PC-9 (cell line): ENCODE measurements around the gene TEDDM1. TPM values are rescaled to one million over a fixed set of nuclear protein-coding genes. Genes with fewer than 3 reads are reported as not detected.
A peak's percentile ranks its signal among the peaks of the same experiment; 100 is the strongest.

Source experiments
- BruUV-seq: library from RNA; stranded (reverse); fragments of 400-500 nt; replicated peaks from 2 replicates; lab custom pipeline; 2021; lab: Mats Ljungman, UMichigan
- CTCF ChIA-PET: fragments of 300-600 bp; sonication (Branson Sonifier 250); formaldehyde crosslinking; loops from one replicate; lab custom pipeline; 2022; ENCODE audit warnings: antibody characterized with exemption; lab: Charles Lee
- POLR2A ChIA-PET: fragments of 300-600 bp; sonication (Branson Sonifier 250); formaldehyde crosslinking; loops from one replicate; lab custom pipeline; 2022; ENCODE audit warnings: antibody characterized with exemption; ENCODE audit not compliant: unreplicated experiment; lab: Charles Lee
- DNase-seq, 2 experiments: peaks; one replicate each; pipeline versions ENCODE4 v3.0.0 to v3.0.0-alpha.2; 2015 to 2022; ENCODE audit warnings: mixed read lengths in 1 of 2
- H2AFZ ChIP-seq: fragments of 200-600 bp; sonication (generic); 2 replicates; pipeline ENCODE4 v1.8.1; 2017; ENCODE audit warnings: antibody characterized with exemption
- H3F3A ChIP-seq: fragments of 200-600 bp; sonication (generic); 2 replicates; pipeline ENCODE4 v1.8.1; 2017; ENCODE audit warnings: antibody characterized with exemption, mild to moderate bottlenecking, low read depth; ENCODE audit not compliant: insufficient read depth
- H3K27ac ChIP-seq: fragments of 200-600 bp; sonication (generic); 2 replicates; pipeline ENCODE4 v1.6.1; 2016; ENCODE audit warnings: mixed run types
- H3K27me3 ChIP-seq: fragments of 200-600 bp; sonication (generic); 2 replicates; pipeline ENCODE4 v1.6.1; 2016; ENCODE audit warnings: low read depth, mixed run types; ENCODE audit not compliant: insufficient read depth
- H3K36me3 ChIP-seq: fragments of 200-600 bp; sonication (generic); 2 replicates; pipeline ENCODE4 v1.6.1; 2016; ENCODE audit warnings: low read depth, mixed run types
- H3K4me1 ChIP-seq: fragments of 200-600 bp; sonication (generic); replicated peaks from 2 replicates; pipeline ENCODE4 v1.6.1; 2016; ENCODE audit warnings: mixed run types; ENCODE audit not compliant: insufficient read depth
- H3K4me2 ChIP-seq: fragments of 200-600 bp; sonication (generic); 2 replicates; pipeline ENCODE4 v1.6.1; 2017; ENCODE audit warnings: mixed run types
- H3K4me3 ChIP-seq: fragments of 200-600 bp; sonication (generic); 2 replicates; pipeline ENCODE4 v1.6.1; 2016; ENCODE audit warnings: mixed run types
- H3K79me2 ChIP-seq: fragments of 200-600 bp; sonication (generic); 2 replicates; pipeline ENCODE4 v1.6.1; 2017; ENCODE audit warnings: low read depth, mixed run types
- H3K9me2 ChIP-seq: fragments of 200-600 bp; sonication (generic); 2 replicates; pipeline ENCODE4 v1.8.1; 2017; ENCODE audit warnings: mild to moderate bottlenecking; ENCODE audit not compliant: insufficient read depth
- H3K9me3 ChIP-seq: fragments of 200-600 bp; sonication (generic); 2 replicates; pipeline ENCODE4 v1.8.1; 2016; ENCODE audit warnings: low read depth; ENCODE audit not compliant: insufficient read depth
- H4K20me1 ChIP-seq: fragments of 200-600 bp; sonication (generic); 2 replicates; pipeline ENCODE4 v1.8.1; 2017; ENCODE audit not compliant: insufficient read depth
- CTCF ChIP-seq: fragments of 200-600 bp; sonication (generic); conservative IDR thresholded peaks from 2 replicates; pipeline ENCODE4 v1.6.1; 2017; ENCODE audit warnings: mixed run types, antibody characterized with exemption, mild to moderate bottlenecking, moderate library complexity
- EZH2 ChIP-seq: fragments of 200-600 bp; sonication (generic); IDR thresholded peaks from 2 replicates; pipeline ENCODE4 v1.8.0; 2017; ENCODE audit warnings: antibody characterized with exemption, low read depth
- intact Hi-C: fragments of 100-400 bp; cut with micrococcal nuclease; formaldehyde crosslinking; loops from one replicate; pipeline ENCODE4 v1.10.0; 2022; ENCODE audit not compliant: unreplicated experiment
- total RNA-seq: library from RNA; stranded (reverse); gene quantifications from 2 replicates; pipeline ENCODE4 v1.2.3, GENCODE V29; 2021

Gene TEDDM1
- total RNA-seq, 1 experiment from 2014 or later: not detected

GRCh38 chr1:182368358-182368757 lies 32.1 kb downstream of the TEDDM1 start:
- H3K27me3 ChIP-seq: no peaks in the 10 kb centered on the region
- no peaks in the 10 kb centered on the region for H3K4me1 ChIP-seq
- no peaks in the 10 kb centered on the region for H3K36me3 ChIP-seq
- no peaks in the 10 kb centered on the region for H4K20me1 ChIP-seq
- ChIA-PET POLR2A (no interaction called here), CTCF (no interaction called here)
- H3K79me2 ChIP-seq: no peaks in the 10 kb centered on the region
- no peak overlapping the region for H3K4me2 ChIP-seq
- H3K4me3 ChIP-seq: no peak overlapping the region
- H3F3A ChIP-seq: no peaks in the 10 kb centered on the region
- H3K9me2 ChIP-seq: no peaks in the 10 kb centered on the region; the same call in 1 of the 2 replicates
- TF ChIP-seq CTCF: no peak
- TF ChIP-seq EZH2: no peak
- no peak overlapping the region for H3K27ac ChIP-seq
- no peak overlapping the region for H2AFZ ChIP-seq
- no TSS peak for BruUV-seq
- no peaks in the 10 kb centered on the region for H3K9me3 ChIP-seq
- DNase-seq: no peak
- intact Hi-C loops: no loop called here

- H3K36me3 ChIP-seq: no peaks in the 10 kb centered on the region
Observed at GRCh38 chr1:182367926-182368325, 32.5 kb downstream of the TEDDM1 start.

DNA sequence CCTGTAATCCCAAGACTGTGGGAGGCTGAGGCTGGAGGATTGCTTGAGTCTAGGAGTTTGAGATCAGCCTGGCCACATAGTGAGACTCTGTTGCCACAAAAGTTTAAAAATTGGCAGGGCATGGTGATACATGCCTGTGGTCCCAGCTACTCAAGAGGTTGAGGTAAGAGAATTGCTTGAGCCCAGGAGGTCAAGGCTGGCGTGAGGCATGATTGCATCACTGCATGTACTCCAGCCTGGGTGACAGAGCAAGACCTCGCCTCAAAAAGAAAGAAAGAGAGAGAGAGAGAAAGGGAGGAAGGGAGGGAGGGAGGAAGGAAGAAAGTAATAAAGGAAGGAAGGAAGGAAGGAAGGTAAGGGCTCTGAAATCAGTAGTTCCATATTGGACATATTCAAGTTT lies 33.9 kb downstream of the TEDDM1 start:
- CTCF ChIA-PET: interaction anchor here (0.7 kb wide), 1 partner anchor 223 kb away, joined by 3 read pairs; no protein-coding TSS in a partner anchor
- no peak for TF ChIP-seq CTCF
- TF ChIP-seq EZH2: no peak
- no peaks in the 10 kb centered on the region for H3K36me3 ChIP-seq
- no peaks in the 10 kb centered on the region; the same call in 1 of the 2 replicates for H3K9me2 ChIP-seq
- no peaks in the 10 kb centered on the region for H3K27me3 ChIP-seq
- H2AFZ ChIP-seq: no peak overlapping the region
- no peaks in the 10 kb centered on the region for H3K9me3 ChIP-seq
- no peak overlapping the region for H3K4me2 ChIP-seq
- no peak overlapping the region for H3K4me3 ChIP-seq
- H4K20me1 ChIP-seq: no peaks in the 10 kb centered on the region
- H3K4me1 ChIP-seq: no peaks in the 10 kb centered on the region
- no peak for DNase-seq
- intact Hi-C loops: no loop called here
- no peaks in the 10 kb centered on the region for H3K79me2 ChIP-seq
- no peaks in the 10 kb centered on the region for H3F3A ChIP-seq
- POLR2A ChIA-PET: interaction anchor here (0.6 kb wide), 1 partner anchor 52 kb away, joined by 3 read pairs; no protein-coding TSS in a partner anchor
- H3K27ac ChIP-seq: no peak overlapping the region
- no TSS peak for BruUV-seq

More at GRCh38 chr1:182367926-182368325, 32.5 kb downstream of the TEDDM1 start:
- BruUV-seq: no TSS peak
- no peaks in the 10 kb centered on the region for H3K79me2 ChIP-seq
- DNase-seq: peak in 1 of 2 experiments; percentile 30
- H3K27me3 ChIP-seq: no peaks in the 10 kb centered on the region
- intact Hi-C loops: no loop called here
- no peaks in the 10 kb centered on the region; the same call in 1 of the 2 replicates for H3K9me2 ChIP-seq
- no peaks in the 10 kb centered on the region for H3F3A ChIP-seq
- no peak overlapping the region for H3K4me3 ChIP-seq
- no peaks in the 10 kb centered on the region for H4K20me1 ChIP-seq
- no peak overlapping the region for H3K27ac ChIP-seq
- H3K9me3 ChIP-seq: no peaks in the 10 kb centered on the region
- no peak overlapping the region for H2AFZ ChIP-seq
- no peaks in the 10 kb centered on the region for H3K4me1 ChIP-seq
- CTCF ChIA-PET: no interaction called here
- no peak for TF ChIP-seq CTCF
- TF ChIP-seq EZH2: no peak
- no peak overlapping the region for H3K4me2 ChIP-seq
- POLR2A ChIA-PET: interaction anchor here (0.6 kb wide), 1 partner anchor 9 kb away, joined by 3 read pairs; no protein-coding TSS in a partner anchor
